HL-60/S4 treated with phorbol 12-myristate 13-acetate at 8.2 ng/mL for 4 days and 3 days (cell line): Measurements from ENCODE around the gene SEZ6.

Experiments used
- in situ Hi-C: fragments of 300-500 bp; cut with MboI; formaldehyde crosslinking; loops from 2 replicates; pipeline ENCODE4 v1.15.0; 2022; ENCODE audit warnings: low sequenced_read_pairs

The SEZ6 gene

DNA sequence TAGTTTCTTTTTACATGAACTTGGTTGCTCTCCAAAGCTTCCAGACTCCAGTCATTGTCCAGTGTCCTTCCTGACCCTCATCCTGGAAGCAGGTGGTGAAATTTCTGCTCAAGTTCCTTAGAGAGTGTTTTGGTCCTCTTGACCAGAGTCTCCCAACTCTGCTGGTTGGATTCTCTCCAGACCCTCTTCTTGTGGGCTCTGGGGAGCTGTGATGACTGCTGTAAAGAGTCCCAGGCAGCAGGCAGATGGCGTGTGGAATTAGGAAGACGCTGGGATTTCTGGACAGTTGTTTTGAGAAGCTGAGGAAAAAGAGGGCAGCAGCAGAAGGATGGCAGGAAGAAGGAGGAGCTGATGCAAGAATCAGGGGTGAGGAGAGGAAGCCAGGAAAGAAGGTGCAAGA is 1.6 kb upstream of the SEZ6 start:
- in situ Hi-C loops = no loop called here

GRCh38 chr17:29004081-29004692 is 1.6 kb downstream of the SEZ6 start:
- in situ Hi-C loops = no loop called here

GRCh38 chr17:29003289-29003688 is 2.5 kb downstream of the SEZ6 start:
- in situ Hi-C loops = no loop called here

- in situ Hi-C loops = no loop called here
Observed at GRCh38 chr17:29002811-29003210, 3.0 kb downstream of the SEZ6 start.

DNA sequence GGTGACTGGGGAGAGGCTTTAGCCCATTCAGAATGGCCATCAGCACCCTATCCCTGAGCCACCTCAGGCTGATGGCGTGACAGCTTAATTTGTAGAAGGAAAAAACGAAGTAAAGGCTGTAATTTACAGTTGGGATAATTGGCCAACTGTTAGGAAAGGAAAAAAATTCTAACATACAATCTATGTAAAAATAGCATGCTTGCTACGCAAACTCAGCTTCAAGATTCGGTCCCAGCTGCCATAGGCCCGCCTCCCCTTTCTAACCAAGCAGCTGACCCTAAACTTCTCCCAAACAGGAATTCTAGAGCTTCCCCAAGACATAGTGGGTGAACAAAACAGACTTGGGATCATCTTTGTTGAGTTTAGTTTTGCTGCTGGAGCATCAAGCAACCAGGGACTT is 4.9 kb downstream of the SEZ6 start:
- in situ Hi-C loops = no loop called here

GRCh38 chr17:28999206-28999605 is 6.6 kb downstream of the SEZ6 start:
- in situ Hi-C loops = no loop called here

GRCh38 chr17:28997806-28998205 is 8.0 kb downstream of the SEZ6 start:
- in situ Hi-C loops = no loop called here

- in situ Hi-C loops = no loop called here
Observed at GRCh38 chr17:28996554-28997096, 9.2 kb downstream of the SEZ6 start.

DNA sequence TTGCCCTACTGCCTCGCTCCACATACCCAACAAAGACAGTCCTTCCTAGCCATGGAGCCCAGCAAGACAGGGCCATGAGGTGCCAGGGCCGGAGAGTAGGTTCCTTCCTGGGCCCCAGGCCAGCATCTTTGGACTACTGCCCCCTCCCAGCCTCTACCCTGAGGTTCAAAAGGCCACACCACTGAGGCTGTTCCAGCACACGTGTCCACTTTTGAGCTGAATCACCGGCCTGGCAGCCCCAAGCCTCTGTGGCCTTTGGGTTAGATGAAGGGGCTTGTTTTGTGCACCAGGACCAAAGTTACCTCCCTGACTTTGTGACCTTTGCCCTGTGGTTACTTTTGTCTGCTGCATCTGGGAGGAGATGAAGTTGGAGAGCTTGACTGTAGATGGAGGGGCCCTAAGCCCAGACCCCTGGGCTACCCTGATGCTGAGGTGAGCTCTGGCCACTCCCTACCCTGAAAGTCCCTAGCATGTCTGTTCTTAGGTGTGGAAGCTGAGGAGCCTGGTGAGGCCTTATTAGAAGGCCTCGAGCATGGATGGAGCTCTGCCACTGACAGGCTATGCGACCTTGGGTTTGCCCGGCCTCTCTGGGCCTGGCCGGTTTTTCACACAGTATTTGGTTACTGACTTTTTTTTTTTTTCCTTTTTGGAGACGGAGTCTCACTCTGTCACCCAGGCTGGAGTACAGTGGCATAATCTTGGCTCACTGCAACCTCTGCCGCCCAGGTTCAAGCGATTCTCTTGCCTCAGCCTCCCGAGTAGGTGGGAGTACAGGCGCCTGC is 12.0 kb downstream of the SEZ6 start:
- in situ Hi-C loops = no loop called here

DNA sequence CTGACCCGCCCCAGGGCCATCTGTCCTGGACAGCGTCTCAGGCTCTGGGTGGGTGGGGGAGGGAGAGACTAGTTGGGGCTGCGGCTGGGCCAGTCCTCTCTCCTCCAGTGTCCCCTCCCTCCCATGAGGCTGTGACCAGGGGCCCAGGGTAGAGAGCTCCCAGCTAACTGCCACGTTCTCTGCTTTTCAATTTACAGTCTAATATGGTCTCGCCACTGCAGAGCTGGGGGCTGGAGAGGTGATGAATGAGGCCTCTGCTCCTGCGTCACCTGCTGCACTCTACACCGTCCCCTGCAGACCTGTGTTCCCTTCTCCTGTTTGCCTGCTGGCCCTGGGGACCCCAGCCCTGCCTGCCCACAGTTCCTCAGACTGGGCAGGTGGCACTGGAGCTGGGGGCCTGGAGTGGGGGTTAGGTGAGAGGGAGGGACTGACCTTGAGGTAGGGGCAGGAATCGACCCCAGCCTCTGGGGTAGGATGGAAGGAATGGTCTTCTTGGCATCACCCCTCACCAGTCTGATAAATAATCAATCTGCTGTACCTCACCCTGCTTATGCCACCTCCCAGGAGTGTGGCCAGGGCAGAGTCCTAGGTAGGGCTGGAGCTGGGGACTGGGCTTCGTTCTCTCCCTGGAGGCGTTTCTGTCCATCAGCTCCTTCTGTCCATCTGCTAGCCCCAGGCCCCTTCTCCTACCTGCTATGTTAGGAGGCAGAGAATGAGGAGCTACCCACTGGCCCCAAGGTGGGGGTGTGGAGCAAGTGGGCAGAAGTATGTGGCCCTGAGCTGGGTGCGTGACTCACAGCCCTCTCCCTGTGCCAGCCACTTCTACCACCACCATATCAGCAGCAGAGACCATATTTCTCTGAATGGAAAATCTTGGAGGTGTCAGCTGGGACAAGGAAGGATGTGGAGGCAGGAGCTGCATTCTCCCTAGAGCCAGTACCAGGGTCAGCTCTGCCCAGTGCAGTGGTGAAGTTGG is 12.9 kb downstream of the SEZ6 start:
- in situ Hi-C loops = no loop called here

GRCh38 chr17:28992185-28992584 is 13.6 kb downstream of the SEZ6 start:
- in situ Hi-C loops = no loop called here

DNA sequence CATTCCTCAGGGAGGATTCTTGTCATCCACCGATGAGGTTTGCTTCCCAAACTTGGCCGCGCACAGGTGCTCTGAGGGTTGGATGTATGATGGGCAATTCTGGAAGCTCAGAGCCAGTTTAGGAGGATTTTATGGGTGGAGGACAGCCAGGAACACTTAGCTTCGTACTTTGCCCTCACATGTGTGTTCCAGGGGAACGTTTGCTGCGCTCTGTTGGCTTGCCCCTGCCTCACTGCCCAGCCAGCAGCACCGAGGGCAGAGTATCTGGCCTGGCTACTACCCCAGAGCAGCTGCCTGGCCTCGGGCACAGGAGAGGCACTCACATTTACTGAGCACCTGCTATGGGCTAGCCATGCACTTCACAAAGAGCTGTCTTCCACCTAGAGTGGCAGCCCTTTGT is 14.1 kb downstream of the SEZ6 start:
- in situ Hi-C loops = no loop called here

GRCh38 chr17:28989028-28989427 is 16.8 kb downstream of the SEZ6 start:
- in situ Hi-C loops = no loop called here

DNA sequence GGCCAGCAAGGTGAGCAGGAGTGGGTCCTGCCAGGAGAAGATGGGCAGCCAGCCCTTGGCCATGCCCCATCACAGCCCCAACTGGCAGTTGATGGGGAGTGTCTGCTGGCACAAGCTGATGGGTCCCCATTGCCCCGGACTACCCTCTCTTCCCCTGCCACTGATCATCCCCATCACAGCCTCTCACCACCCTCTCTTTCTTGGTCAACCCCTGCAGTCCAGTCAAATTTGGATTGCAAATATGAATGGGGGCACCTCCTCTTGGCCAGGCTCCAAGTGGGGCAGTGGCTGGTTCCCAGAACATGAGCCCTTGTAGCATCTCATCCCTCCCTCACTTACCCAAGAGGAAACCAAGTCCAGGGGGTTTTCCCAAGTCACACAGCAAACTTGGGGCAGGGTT is 17.4 kb downstream of the SEZ6 start:
- in situ Hi-C loops = no loop called here

- in situ Hi-C loops = no loop called here
Observed at GRCh38 chr17:28986714-28987655, 18.8 kb downstream of the SEZ6 start.

DNA sequence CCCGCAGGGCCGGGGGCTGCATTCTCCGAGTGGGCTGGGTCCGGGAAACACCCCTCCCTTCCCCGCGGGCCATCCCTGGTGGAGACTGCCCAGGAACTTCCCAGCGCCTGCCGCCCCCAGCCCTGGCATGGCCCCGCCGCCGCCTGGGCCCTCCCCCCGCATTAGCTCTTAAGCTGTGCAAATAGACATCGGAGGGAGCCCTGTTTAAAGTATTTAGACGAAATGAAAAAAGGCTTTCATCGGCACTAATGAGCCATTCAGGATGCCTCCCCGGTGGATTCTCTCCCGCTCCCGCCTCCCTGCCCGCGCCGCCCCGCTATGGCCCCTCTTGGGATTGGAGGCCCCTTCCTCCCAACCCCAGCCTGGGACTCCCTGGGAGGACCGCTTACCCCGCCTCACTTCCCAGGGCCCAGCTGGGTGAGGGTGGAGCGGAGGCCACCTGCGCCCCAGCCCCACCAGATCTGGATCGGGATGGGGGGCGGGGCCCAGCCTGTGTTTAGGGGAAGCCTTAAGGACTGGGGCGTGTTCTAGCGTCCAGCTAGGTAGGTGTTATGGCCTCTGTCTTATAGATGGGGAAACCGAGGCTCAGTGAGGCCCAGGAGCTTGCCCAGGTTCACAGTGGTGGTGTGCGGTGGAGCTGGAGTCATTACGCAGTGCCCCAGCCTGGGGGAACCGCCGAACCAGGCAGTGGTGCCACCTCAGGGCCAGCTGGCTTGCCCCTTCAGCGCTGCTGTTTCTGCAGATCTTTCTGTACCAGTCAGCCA is 19.7 kb downstream of the SEZ6 start:
- in situ Hi-C loops = no loop called here

- in situ Hi-C loops = no loop called here
Observed at GRCh38 chr17:28983286-28984230, 22.3 kb downstream of the SEZ6 start.

- in situ Hi-C loops = no loop called here
Observed at GRCh38 chr17:28982131-28982793, 23.6 kb downstream of the SEZ6 start.
